CD14-positive monocyte (primary cell): ENCODE data around the gene GPR161. TPM values are rescaled to one million over a fixed set of nuclear protein-coding genes. Genes with fewer than 3 reads are reported as not detected.

Source experiments
- DNase-seq, 3 donors: peaks; one replicate each; pipeline ENCODE4 v3.0.0-alpha.2; 2011 to 2022
- H2AFZ ChIP-seq: 2 replicates; pipeline ENCODE4 v1.6.0; 2012; ENCODE audit warnings: mild to moderate bottlenecking, low read depth, low read length, inconsistent platforms; ENCODE audit not compliant: insufficient read depth, poor library complexity, severe bottlenecking
- H3K27ac ChIP-seq, 2 donors: 1 replicate in 1 of 2; 2 replicates in 1 of 2; pipeline ENCODE4 v1.5.1; 2012 to 2013; ENCODE audit warnings: low read length in 2 of 2, control low read depth in 1 of 2, inconsistent platforms in 1 of 2, low read depth in 1 of 2, mild to moderate bottlenecking in 1 of 2
- H3K27me3 ChIP-seq, 2 donors: one replicate each; pipeline versions ENCODE4 v1.6.0 to v1.6.1; 2011 to 2013; ENCODE audit warnings: low read length in 2 of 2; ENCODE audit not compliant: control insufficient read depth in 2 of 2, insufficient read depth in 2 of 2
- H3K36me3 ChIP-seq, 2 donors: replicated peaks in 1 of 2; 1 replicate in 1 of 2; 2 replicates in 1 of 2; pipeline versions ENCODE4 v1.5.1 to v1.6.1; 2012 to 2013; ENCODE audit warnings: low read length in 2 of 2, control low read depth in 1 of 2, inconsistent platforms in 1 of 2, mild to moderate bottlenecking in 1 of 2; ENCODE audit not compliant: insufficient read depth in 2 of 2, control insufficient read depth in 1 of 2
- H3K4me1 ChIP-seq, 2 donors: 1 replicate in 1 of 2; 2 replicates in 1 of 2; pipeline versions ENCODE4 v1.5.1 to v1.6.1; 2012 to 2013; ENCODE audit warnings: low read length in 2 of 2, control low read depth in 1 of 2, inconsistent platforms in 1 of 2, mild to moderate bottlenecking in 1 of 2, moderate library complexity in 1 of 2; ENCODE audit not compliant: insufficient read depth in 2 of 2, control insufficient read depth in 1 of 2
- H3K4me2 ChIP-seq: replicated peaks from 2 replicates; pipeline ENCODE3; 2012; ENCODE audit warnings: low read length, moderate library complexity, mild to moderate bottlenecking; ENCODE audit not compliant: poor library complexity, severe bottlenecking; ENCODE audit errors: extremely low read depth
- H3K4me3 ChIP-seq, 3 experiments: fragments of 200-600 bp in 1 of 3; sonication (generic) in 1 of 3; replicated peaks in 1 of 3; 1 replicate in 2 of 3; 2 replicates in 1 of 3; pipeline ENCODE4 v1.5.1; 2011 to 2013; ENCODE audit warnings: low read length in 3 of 3, mild to moderate bottlenecking in 3 of 3, control low read depth in 2 of 3, low read depth in 2 of 3, inconsistent platforms in 1 of 3, moderate library complexity in 1 of 3
- H3K79me2 ChIP-seq: 2 replicates; pipeline ENCODE4 v1.6.0; 2012; ENCODE audit warnings: mild to moderate bottlenecking, control low read depth, inconsistent platforms, low read length, moderate library complexity; ENCODE audit not compliant: insufficient read depth
- H3K9ac ChIP-seq: 2 replicates; pipeline ENCODE4 v1.6.0; 2017; ENCODE audit warnings: low read length, mild to moderate bottlenecking; ENCODE audit not compliant: insufficient read depth, poor library complexity, severe bottlenecking
- H3K9me3 ChIP-seq, 2 donors: replicated peaks in 1 of 2; 1 replicate in 1 of 2; 2 replicates in 1 of 2; pipeline versions ENCODE4 v1.5.1 to v1.6.1; 2012 to 2013; ENCODE audit warnings: low read length in 2 of 2, control low read depth in 1 of 2; ENCODE audit not compliant: control insufficient read depth in 1 of 2, insufficient read depth in 1 of 2
- H4K20me1 ChIP-seq: 2 replicates; pipeline ENCODE4 v1.6.0; 2012; ENCODE audit warnings: mild to moderate bottlenecking, low read length, control low read depth, moderate library complexity; ENCODE audit not compliant: insufficient read depth
- H3K27ac Mint-ChIP-seq, 7 donors: one replicate each; pipeline ENCODE4 v1.8.0; 2020; ENCODE audit warnings: mild to moderate bottlenecking in 7 of 7, mixed read lengths in 7 of 7, moderate library complexity in 6 of 7, inconsistent platforms in 2 of 7
- H3K27me3 Mint-ChIP-seq, 3 donors: one replicate each; pipeline ENCODE4 v1.8.0; 2021 to 2022; ENCODE audit warnings: low read depth in 3 of 3, mild to moderate bottlenecking in 3 of 3, mixed read lengths in 3 of 3, moderate library complexity in 3 of 3, inconsistent platforms in 1 of 3
- H3K36me3 Mint-ChIP-seq, 2 donors: one replicate each; pipeline ENCODE4 v1.8.0; 2020; ENCODE audit warnings: mixed read lengths in 2 of 2, inconsistent platforms in 1 of 2, mild to moderate bottlenecking in 1 of 2
- H3K4me1 Mint-ChIP-seq: one replicate; pipeline ENCODE4 v1.8.0; 2020; ENCODE audit warnings: mild to moderate bottlenecking, mixed read lengths
- H3K4me3 Mint-ChIP-seq, 2 donors: one replicate each; pipeline ENCODE4 v1.8.0; 2020; ENCODE audit warnings: mild to moderate bottlenecking in 2 of 2, mixed read lengths in 2 of 2, moderate library complexity in 1 of 2
- H3K9me3 Mint-ChIP-seq, 7 donors: one replicate each; pipeline ENCODE4 v1.8.0; 2020 to 2022; ENCODE audit warnings: mixed read lengths in 7 of 7, mild to moderate bottlenecking in 6 of 7, moderate library complexity in 6 of 7, inconsistent platforms in 2 of 7
- WGBS: methylation state at CpG from one replicate; pipeline ENCODE4 v1.1.5; 2013; ENCODE audit warnings: missing lambda C conversion rate; ENCODE audit not compliant: insufficient coverage; 5-methylcytosine and 5-hydroxymethylcytosine counted together
- intact Hi-C, 2 donors: fragments of 100-400 bp; cut with micrococcal nuclease; formaldehyde crosslinking; loops; one replicate each; pipeline versions ENCODE4 v1.15.0 to v1.15.1; 2023
- polyA plus RNA-seq, 3 donors: library from polyadenylated mRNA; depleted of rRNA in 1 of 3; unstranded in 2 of 3; stranded (reverse) in 1 of 3; fragments of 300-500 nt in 2 of 3; fragments of >200 nt in 1 of 3; fragmentation: Illumina TruSeq in 2 of 3; gene quantifications; 1 replicate in 2 of 3; 2 replicates in 1 of 3; pipeline ENCODE4 v1.2.3, GENCODE V29; 2012 to 2021
- TF ChIP-seq, protein P1 (sequence below): fragments of 200-600 bp; IDR thresholded peaks from one replicate; pipeline ENCODE4 v1.8.0; 2022; ENCODE audit warnings: antibody characterized with exemption, mild to moderate bottlenecking

GPR161 gene
- polyA plus RNA-seq, 3 donors = 0.65 TPM; not detected in 2

DNA sequence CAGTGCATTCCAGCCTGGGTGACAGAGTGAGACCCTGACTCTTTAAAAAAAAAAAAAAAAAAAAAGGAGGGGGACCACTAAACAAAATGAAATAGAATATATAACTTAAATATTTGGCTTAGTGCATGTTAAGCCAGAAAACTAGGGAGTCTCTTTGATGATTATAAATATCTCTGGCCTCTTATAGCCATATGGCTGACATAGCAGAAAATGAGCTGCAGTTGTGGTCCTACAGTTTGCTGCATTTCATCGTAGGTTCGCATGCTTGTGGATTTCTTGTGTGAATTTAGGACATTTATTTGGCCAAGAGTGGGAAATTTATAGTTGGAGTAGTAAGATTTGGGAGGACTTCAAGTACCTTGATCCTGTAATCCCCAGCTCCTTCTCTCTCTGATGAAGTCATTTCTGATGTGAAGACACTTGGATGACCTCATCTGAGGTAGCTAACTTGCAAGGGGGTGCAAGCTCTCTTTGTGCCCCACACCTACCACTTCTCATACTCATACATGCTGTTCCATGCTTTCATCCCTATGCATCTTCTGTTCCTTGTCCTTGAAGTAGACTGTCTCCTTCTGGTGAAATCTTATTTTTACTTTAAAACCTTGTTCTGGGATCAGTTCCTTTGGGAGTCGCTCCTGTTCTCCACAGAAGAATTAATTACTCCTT, 35.7 kb upstream of the GPR161 start:
- TF ChIP-seq, protein P1, sequence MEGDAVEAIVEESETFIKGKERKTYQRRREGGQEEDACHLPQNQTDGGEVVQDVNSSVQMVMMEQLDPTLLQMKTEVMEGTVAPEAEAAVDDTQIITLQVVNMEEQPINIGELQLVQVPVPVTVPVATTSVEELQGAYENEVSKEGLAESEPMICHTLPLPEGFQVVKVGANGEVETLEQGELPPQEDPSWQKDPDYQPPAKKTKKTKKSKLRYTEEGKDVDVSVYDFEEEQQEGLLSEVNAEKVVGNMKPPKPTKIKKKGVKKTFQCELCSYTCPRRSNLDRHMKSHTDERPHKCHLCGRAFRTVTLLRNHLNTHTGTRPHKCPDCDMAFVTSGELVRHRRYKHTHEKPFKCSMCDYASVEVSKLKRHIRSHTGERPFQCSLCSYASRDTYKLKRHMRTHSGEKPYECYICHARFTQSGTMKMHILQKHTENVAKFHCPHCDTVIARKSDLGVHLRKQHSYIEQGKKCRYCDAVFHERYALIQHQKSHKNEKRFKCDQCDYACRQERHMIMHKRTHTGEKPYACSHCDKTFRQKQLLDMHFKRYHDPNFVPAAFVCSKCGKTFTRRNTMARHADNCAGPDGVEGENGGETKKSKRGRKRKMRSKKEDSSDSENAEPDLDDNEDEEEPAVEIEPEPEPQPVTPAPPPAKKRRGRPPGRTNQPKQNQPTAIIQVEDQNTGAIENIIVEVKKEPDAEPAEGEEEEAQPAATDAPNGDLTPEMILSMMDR = no peak
- intact Hi-C loops = no loop called here
- H3K9me3 Mint-ChIP-seq = peaks cover 0 to 10% (median 0%) of the 10 kb centered on the region in 7 donors
- no peaks in the 10 kb centered on the region for H3K9me3 ChIP-seq
- no peak overlapping the region for H3K9ac ChIP-seq
- no peak overlapping the region for H3K4me2 ChIP-seq
- WGBS = 100% methylated on average over 2 of the region's 3 CpGs
- H3K27ac Mint-ChIP-seq = peak overlapping the region in 2 of 7 donors; percentile 17 to 30
- no peaks in the 10 kb centered on the region for H3K79me2 ChIP-seq
- H3K4me3 Mint-ChIP-seq = no peak overlapping the region
- DNase-seq = no peak
- H4K20me1 ChIP-seq = no peaks in the 10 kb centered on the region
- H3K4me1 Mint-ChIP-seq = no peaks in the 10 kb centered on the region
- peaks cover 4 to 5% (median 5%) of the 10 kb centered on the region in 3 donors for H3K27me3 Mint-ChIP-seq
- no peaks in the 10 kb centered on the region for H3K27me3 ChIP-seq
- H3K4me3 ChIP-seq = no peak overlapping the region
- H3K27ac ChIP-seq = no peak overlapping the region
- no peaks in the 10 kb centered on the region for H3K4me1 ChIP-seq
- no peak overlapping the region for H2AFZ ChIP-seq
- H3K36me3 ChIP-seq = no peaks in the 10 kb centered on the region
- H3K36me3 Mint-ChIP-seq = no peaks in the 10 kb centered on the region

DNA sequence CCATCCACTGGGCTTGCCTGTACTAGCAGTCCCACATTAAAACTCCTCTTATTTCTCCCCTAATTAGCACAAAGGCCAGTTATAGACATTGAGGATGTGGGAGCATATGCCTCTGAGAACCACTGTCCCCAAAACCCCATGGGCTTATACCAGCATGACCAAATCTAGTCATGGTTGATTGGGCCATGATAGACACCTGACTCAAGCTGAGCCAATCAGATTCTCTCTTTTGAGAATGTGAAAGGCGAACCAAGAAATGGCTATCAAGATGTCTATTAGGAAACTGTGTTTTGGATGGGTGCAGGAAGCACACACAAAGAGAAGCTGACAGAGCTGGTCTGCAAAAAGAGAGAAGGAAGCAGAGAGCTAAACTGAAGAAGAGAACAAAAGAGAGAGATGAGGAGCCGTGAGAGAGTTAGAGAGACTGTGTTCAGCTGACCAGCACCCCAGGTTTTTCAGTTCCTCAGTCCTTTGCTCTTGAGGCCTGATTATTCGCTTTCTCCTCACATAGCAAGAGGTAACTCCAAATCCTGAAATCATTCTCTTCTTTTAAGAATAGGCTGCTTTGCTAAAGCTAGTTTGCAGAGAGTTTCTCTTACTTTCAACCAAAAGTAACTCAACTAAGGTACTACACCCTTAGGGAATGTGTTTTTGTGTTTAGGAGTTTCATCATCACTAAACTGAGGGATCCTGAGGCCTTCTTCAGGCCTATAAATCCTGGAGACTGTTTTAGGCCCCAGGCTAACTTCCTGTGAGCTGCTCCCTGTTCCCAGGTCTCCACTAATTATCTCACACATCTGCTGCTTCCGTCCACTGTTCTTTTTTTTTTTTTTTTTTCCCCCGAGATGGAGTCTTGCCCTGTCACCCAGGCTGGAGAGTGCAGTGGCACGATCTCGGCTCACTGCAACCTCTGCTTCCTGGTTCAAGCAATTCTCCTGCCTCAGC, 34.1 kb upstream of the GPR161 start:
- H3K9me3 ChIP-seq = no peaks in the 10 kb centered on the region
- no peak overlapping the region for H3K9ac ChIP-seq
- WGBS = 72% methylated on average over 3 of the region's 7 CpGs
- H3K9me3 Mint-ChIP-seq = peaks cover 0 to 10% (median 0%) of the 10 kb centered on the region in 7 donors
- no peak overlapping the region for H3K4me3 ChIP-seq
- intact Hi-C loops = no loop called here
- no peaks in the 10 kb centered on the region for H4K20me1 ChIP-seq
- DNase-seq = no peak
- TF ChIP-seq, protein P1 = no peak
- no peaks in the 10 kb centered on the region for H3K4me1 ChIP-seq
- peak overlapping the region; percentile 59 for H2AFZ ChIP-seq
- no peaks in the 10 kb centered on the region for H3K36me3 Mint-ChIP-seq
- no peak overlapping the region for H3K4me3 Mint-ChIP-seq
- H3K27ac ChIP-seq = no peak overlapping the region
- H3K27ac Mint-ChIP-seq = peak overlapping the region in 1 of 7 donors; percentile 27
- peaks cover 4 to 7% (median 5%) of the 10 kb centered on the region in 3 donors for H3K27me3 Mint-ChIP-seq
- H3K27me3 ChIP-seq = no peaks in the 10 kb centered on the region
- no peaks in the 10 kb centered on the region for H3K79me2 ChIP-seq
- no peaks in the 10 kb centered on the region for H3K36me3 ChIP-seq
- H3K4me1 Mint-ChIP-seq = no peaks in the 10 kb centered on the region
- no peak overlapping the region for H3K4me2 ChIP-seq
